GM21723 (cell line): ENCODE measurements around the gene ITGB2.

Experiments used
- ATAC-seq: cut with Tn5 transposase; IDR thresholded peaks from one replicate; pipeline ENCODE4 v1.9.1; 2021; ENCODE audit warnings: mild to moderate bottlenecking, moderate library complexity; ENCODE audit not compliant: unreplicated experiment

ITGB2 gene

GRCh38 chr21:44911384-44912157 lies 9.1 kb downstream of the ITGB2 start:
- ATAC-seq, result peak; percentile 41

- no peak for ATAC-seq
These were observed 9.7 kb downstream of the ITGB2 start for GRCh38 chr21:44911068-44911383.

- no peak for ATAC-seq
These were observed 10.3 kb downstream of the ITGB2 start for GRCh38 chr21:44910229-44911067.

GRCh38 chr21:44909719-44910118 lies 11.0 kb downstream of the ITGB2 start:
- ATAC-seq, result no peak

GRCh38 chr21:44908908-44909307 lies 11.8 kb downstream of the ITGB2 start:
- ATAC-seq, result no peak

DNA sequence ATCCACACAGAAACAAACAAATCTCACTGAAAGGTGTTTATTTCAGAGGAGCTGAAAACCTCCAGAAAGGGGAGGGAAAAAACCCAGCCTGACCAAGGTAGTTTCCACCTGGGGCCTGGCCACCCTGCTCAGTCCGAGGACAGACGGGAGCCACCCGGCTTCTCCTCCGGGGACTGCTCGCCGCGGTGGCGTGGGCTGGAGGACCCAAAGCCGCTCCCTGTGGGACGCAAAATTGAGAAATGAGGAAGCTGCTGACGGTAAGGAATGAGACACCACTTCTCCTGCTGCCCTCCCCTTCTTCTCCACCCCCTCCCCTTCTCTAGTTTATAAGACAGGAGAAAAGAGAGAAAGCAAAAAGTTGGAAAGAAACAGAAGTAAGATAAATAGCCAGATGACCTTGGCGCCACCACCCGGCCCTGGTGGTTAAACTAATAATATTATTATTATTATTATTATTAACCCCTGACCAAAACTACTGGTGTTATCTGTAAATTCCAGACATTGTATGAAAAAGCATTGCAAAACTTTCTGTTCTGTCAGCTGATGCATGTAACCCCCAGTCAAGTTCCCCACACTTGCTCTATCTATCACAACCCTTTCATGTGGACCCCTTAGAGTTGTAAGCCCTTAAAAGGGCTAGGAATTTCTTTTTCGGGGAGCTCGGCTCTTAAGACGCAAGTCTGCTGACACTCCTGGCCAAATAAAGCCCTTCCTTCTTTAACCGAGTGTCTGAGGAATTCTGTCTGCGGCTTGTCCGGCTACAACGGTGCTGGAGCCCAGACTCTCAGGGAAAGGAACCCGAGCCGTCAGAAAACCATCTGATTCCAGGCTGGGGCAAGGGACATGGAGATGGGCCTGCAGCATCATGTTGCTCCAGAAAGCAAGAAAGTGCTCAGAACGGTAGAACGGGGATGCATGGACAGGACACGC lies 12.5 kb downstream of the ITGB2 start:
- no peak for ATAC-seq

DNA sequence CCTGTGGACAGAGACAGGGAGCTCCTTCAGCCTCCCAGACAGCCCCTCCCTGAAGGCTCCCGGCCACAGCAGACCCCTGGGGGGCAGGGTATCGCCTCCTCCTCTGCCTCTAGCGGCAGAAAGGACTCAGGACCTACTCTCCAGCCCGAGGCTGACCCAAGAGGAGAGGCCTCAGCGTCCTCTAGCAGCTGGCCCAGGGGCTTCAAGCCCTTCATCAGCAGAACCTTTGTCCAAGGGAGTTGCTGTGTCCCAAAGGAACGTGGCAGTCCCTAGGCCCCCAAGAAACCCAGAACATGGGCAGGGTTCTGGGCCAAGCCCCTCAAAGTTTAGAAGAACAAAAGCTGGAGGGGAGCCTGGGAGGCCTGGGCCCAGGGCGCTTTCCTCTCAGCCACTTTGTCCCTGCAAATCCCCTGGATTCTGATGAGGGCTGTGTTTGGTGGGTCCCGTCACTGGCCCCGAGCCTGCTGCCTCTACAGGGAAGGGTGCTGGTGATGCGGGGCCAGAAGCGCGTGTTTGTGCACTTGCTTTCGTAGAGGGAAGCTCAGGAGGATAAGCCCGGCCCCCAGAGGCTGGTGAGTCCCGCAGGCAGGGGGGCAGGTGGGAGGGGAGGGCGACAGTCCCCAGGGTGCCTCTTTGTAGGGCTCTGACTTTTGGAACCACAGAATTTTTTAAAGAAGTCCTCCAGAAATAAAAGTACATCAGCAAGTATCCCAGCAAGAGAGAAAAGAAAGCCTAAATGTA lies 13.3 kb downstream of the ITGB2 start:
- ATAC-seq, result no peak

- no peak for ATAC-seq
These were observed 15.0 kb downstream of the ITGB2 start for GRCh38 chr21:44905728-44906090.

- ATAC-seq, result no peak
These were observed 15.5 kb downstream of the ITGB2 start for GRCh38 chr21:44905016-44905727.

- ATAC-seq, result no peak
These were observed 16.4 kb downstream of the ITGB2 start for GRCh38 chr21:44904141-44904923.

GRCh38 chr21:44903689-44904088 lies 17.0 kb downstream of the ITGB2 start:
- no peak for ATAC-seq

DNA sequence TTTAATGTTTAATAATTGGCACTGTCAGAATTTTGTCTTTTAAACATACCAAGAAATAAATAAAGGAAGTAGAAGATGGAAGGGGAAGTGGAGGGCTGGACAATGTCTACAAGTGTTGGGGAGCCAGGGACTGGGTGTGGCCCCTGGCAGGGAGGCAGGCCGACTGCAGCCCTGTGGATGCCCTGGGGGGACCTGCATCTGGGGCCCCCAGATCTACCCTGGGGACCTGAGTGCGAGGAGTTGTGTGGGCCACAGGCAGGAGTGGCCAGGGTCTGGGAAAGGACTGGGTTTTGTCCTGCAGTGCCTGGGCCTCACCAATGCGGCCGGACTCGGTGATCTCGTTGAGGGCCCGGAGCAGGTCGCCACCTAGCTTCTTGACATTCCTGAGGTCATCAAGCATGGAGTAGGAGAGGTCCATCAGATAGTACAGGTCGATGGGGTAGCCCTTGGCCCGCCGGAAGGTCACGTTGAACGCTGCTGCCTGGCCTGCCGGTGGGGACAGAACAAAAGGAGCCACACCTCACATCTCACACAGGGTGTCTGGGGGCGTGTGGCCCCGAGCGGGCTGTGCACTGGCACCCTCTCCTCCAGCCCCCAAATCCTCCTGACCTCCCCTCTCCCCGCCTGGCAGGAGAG lies 17.5 kb downstream of the ITGB2 start:
- no peak for ATAC-seq

DNA sequence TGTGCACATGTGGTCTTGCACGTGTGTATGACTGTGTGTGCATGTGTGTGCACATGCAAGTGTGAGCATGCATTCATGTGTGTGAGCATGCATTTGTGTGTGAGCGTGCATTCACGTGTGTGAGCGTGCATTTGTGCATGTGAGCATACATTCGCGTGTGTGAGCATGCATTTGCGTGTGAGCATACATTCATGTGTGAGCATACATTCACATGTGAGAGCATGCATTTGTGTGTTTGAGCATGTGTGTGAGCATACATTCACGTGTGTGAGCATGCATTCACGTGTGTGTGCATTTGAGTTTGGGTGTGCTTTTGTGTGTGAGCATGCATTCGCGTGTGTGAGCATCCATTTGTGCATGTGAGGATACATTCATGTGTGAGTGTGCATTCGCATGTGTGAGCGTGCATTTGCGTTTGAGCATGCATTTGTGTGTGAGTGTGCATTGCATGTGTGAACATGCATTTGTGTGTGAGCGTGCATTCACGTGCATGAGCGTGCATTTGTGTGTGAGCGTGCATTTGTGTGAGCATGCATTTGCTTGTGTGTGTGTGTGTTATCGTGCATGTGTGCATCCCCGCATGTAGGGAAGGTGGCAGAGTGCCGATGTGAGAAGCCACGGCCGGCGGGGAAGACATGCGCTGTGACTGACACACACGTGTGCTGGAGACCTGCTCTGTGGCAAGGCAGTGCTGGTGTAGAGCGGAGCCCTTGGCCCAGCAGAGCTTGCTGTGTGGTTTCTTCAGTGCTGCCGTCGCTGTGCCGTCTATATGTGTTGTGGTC lies 18.2 kb downstream of the ITGB2 start:
- no peak for ATAC-seq

GRCh38 chr21:44901391-44902074 lies 19.2 kb downstream of the ITGB2 start:
- no peak for ATAC-seq

- no peak for ATAC-seq
These were observed 20.0 kb downstream of the ITGB2 start for GRCh38 chr21:44900559-44901251.

DNA sequence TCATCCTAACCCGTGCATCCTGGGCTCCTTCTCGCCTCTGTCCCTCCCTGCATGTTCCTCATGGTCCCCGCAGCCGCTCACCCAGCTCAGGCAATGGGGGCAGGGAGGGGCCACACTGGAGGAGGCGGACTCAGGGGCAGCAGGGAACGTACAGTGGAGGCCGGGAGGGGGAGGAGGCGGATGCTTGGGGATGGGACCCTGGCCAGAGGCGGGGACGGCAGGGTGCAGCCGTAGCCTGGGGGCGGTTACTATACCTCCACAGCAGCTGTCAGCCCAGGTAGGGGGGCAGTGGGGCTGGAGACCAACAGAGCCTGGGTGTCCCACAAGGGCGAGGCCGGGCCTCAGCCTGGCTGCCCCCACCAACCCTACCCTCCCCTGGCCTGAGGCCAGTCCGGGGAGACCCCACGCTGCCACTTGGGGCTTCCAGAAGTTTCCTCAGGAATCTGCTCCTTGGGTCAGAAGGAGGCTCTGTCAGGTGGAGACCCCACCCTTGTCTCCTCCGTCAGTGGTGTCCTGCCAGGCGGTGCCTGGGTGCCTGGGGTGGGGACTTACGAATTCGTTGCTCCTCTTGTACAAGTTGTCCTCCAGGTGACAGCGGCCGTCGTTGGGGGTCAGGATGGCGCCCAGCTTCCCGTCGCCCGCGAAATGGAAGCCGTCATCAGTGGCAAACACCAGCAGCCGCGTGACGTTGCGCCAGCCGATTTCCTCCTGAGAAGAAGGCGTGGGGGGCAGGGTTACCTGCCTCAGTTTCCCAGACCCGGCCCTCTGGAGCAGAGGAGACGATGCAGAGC lies 20.7 kb downstream of the ITGB2 start:
- no peak for ATAC-seq
